ENCODE data around the gene WWOX.

DNA sequence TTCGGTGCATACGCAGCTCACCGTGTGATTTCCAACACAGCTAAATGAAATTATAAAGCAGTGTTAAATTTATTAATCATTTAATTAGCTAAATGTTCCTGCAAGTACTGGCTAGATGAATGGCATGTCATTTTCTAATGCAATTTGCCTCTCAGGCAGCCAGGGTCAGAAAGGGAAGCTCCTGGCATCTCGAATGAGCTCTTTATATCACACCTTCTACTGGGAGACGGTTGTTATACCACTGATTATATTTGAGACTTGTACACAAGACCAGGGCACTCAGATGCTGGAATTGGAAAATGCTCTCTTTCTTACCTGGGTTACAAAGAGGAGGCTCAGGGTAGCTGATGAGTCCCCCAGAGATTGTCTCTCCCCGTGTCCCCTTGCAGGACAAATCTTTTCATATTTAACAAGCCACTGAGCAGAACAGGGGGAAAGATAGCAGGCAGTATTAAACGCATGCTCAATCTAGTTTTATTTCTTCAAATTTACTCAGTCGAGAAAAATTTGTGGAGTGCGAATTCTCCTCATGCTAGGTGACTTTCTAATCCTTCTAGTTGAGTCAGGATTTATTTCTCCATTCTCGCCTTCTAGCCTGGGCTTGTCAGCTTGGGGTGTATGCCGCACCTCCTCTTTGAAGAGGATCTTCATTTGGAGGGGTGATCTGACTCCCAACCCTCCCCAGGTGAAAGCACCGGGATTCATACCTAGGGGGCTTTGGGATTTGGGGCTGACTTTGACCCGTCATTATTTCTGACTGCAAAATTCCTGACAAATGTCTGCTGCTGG lies 1060.0 kb downstream of the WWOX start:
- no peak for TF ChIP-seq POLR2A (IDR thresholded peaks at IDR 0.05; ENCODE audit: low read depth, low read length)
- TF ChIP-seq POLR2AphosphoS5 (IDR thresholded peaks at IDR 0.05; ENCODE audit: low read depth, low read length) = no peak
- TF ChIP-seq TAF1 (IDR thresholded peaks at IDR 0.05; ENCODE audit: low read depth, low read length) = no peak

Data from GM12891 (cell line).